ENCODE measurements around the gene PDIA6.

DNA sequence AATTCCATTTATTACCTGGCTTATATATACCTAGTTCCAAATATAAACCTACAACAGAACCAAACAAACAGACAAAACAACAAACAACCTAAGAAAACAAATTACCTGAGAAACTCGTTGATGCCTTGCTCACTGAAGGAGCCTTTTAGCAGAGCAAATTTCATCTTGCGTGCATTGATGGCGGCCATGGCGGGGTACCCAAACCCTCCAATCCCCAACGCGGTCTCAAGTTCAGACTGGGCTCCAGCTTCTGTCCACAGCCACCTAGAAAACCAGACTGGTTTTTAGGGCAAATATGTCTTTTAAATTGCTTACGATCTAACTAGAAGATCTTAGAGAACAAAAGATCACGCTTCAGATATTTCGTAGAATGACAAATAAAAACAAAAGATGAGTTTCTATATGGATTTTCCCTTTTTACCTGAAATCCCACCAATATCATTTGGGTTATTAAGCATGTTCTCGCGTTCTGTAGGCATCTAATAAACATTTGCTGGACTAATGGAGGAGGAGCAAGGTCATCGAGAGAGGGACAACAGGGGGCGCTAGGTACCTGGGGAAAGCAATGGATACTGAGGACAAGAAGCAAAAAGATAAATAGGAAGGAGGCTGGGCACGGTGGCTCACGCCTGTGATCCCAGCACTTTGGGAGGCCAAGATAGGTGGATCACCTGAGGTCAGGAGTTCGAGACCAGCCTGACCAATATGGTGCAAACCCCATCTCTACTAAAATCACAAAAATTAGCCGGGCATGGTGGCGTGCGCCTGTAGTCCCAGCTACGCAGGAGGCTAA, 25.2 kb downstream of the PDIA6 start:
- TF ChIP-seq, protein P1, sequence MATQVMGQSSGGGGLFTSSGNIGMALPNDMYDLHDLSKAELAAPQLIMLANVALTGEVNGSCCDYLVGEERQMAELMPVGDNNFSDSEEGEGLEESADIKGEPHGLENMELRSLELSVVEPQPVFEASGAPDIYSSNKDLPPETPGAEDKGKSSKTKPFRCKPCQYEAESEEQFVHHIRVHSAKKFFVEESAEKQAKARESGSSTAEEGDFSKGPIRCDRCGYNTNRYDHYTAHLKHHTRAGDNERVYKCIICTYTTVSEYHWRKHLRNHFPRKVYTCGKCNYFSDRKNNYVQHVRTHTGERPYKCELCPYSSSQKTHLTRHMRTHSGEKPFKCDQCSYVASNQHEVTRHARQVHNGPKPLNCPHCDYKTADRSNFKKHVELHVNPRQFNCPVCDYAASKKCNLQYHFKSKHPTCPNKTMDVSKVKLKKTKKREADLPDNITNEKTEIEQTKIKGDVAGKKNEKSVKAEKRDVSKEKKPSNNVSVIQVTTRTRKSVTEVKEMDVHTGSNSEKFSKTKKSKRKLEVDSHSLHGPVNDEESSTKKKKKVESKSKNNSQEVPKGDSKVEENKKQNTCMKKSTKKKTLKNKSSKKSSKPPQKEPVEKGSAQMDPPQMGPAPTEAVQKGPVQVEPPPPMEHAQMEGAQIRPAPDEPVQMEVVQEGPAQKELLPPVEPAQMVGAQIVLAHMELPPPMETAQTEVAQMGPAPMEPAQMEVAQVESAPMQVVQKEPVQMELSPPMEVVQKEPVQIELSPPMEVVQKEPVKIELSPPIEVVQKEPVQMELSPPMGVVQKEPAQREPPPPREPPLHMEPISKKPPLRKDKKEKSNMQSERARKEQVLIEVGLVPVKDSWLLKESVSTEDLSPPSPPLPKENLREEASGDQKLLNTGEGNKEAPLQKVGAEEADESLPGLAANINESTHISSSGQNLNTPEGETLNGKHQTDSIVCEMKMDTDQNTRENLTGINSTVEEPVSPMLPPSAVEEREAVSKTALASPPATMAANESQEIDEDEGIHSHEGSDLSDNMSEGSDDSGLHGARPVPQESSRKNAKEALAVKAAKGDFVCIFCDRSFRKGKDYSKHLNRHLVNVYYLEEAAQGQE (IDR thresholded peaks at IDR 0.05), result no peak
- no peak for TF ChIP-seq TAF1 (conservative IDR thresholded peaks at IDR 0.05)
- TF ChIP-seq, protein P2, sequence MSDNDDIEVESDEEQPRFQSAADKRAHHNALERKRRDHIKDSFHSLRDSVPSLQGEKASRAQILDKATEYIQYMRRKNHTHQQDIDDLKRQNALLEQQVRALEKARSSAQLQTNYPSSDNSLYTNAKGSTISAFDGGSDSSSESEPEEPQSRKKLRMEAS (IDR thresholded peaks at IDR 0.05), result no peak
- TF ChIP-seq CTCF (IDR thresholded peaks at IDR 0.05; ENCODE audit: low read depth, low read length, missing input control), result peak; percentile 14
- TF ChIP-seq, protein P3, sequence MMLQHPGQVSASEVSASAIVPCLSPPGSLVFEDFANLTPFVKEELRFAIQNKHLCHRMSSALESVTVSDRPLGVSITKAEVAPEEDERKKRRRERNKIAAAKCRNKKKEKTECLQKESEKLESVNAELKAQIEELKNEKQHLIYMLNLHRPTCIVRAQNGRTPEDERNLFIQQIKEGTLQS (IDR thresholded peaks at IDR 0.05), result no peak
- TF ChIP-seq SP1 (IDR thresholded peaks at IDR 0.05), result no peak
- no peak for TF ChIP-seq ZBTB33 (IDR thresholded peaks at IDR 0.05)
- no peak for TF ChIP-seq EGR1 (IDR thresholded peaks at IDR 0.05; ENCODE audit: low read depth in 2 of 2)
- TF ChIP-seq RAD21 (IDR thresholded peaks at IDR 0.05), result peak; percentile 30 to 67
